Measurements from ENCODE around the gene CKB. TPM values are rescaled to one million over a fixed set of nuclear protein-coding genes. Genes with fewer than 3 reads are reported as not detected.

CKB gene
- total and polyA plus RNA-seq, 5 experiments from 2014 or later, result 0.69 to 1.8 TPM; not detected in 3

DNA sequence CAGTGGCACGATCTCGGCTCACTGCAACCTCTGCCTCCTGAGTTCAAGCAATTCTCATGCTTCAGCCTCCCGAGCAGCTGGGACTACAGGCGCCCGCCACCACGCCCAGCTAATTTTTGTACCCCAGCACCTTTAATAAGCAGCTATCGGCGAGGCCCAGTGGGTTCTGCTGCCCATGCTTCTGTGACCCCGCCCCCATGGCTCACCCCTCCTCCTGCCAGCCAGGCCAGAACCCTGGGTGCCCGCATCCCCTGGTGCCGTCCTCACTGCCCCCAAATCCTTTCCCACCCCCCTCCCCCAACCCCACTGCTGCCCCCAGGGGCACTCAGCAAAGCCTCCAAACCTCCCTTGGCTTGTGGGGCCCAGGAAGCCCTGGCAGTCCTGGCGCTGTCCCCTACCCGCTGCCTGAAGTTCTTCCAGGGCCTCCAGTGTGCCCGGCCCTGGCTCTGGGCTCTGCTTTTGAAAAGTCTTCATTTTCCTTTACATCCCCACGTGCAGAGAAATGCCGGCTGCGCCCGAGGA lies 25.4 kb upstream of the CKB start:
- Mint-ChIP-seq H3K36me3 (peaks cover 0 to 4% (median 0%) of the 10 kb centered on the region in 3 donors), H3K27ac (no peak overlapping the region), H3K4me1 (peaks cover 0 to 14% (median 6%) of the 10 kb centered on the region in 4 donors), H3K27me3 (peaks cover 0 to 3% (median 0%) of the 10 kb centered on the region in 5 donors), H3K4me3 (no peak overlapping the region), H3K9me3 (no peaks in the 10 kb centered on the region)
- DNase-seq (no peak), ATAC-seq (no peak)
- POLR2A ChIA-PET, result interaction anchor here (1.0 to 2.1 kb wide), 2 partner anchors 14 to 20 kb away, joined by 4 to 8 read pairs; partner anchors contain the start of genes BAG5 and COA8

DNA sequence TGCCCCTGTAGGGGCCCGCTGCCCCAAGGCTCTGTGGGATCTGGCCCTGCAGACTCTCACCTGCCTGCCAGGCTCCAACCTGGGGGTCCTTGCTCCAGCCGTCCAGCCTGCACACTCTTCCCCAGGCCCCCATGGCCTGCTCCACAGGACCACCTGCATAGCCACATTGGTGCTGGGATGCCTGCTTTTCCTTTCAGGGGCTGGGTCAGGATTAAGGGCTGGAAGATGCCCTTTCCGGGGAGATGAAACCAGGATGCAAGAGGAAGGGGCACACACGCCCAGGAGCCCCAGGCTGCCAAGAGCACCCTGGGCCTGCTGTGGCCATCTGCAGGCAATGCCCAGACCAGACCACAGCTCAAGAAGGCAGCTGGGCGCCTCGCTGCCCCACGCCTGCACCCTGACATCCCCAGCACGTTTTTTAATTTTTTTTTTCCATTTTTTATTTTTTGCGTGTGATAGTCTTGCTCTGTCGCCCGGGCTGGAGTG lies 24.9 kb upstream of the CKB start:
- no peaks in the 10 kb centered on the region for H3K9me3 Mint-ChIP-seq
- DNase-seq (no peak), ATAC-seq (no peak)
- H3K36me3 Mint-ChIP-seq, result peaks cover 0 to 3% (median 0%) of the 10 kb centered on the region in 3 donors
- H3K27me3 Mint-ChIP-seq, result peaks cover 0 to 3% (median 0%) of the 10 kb centered on the region in 5 donors
- peaks cover 0 to 8% (median 6%) of the 10 kb centered on the region in 4 donors for H3K4me1 Mint-ChIP-seq
- no peak overlapping the region for H3K27ac Mint-ChIP-seq
- POLR2A ChIA-PET, result interaction anchor here (1.0 to 2.1 kb wide), 2 partner anchors 15 to 19 kb away, joined by 4 to 8 read pairs; partner anchors contain the start of genes BAG5 and COA8
- no peak overlapping the region for H3K4me3 Mint-ChIP-seq

DNA sequence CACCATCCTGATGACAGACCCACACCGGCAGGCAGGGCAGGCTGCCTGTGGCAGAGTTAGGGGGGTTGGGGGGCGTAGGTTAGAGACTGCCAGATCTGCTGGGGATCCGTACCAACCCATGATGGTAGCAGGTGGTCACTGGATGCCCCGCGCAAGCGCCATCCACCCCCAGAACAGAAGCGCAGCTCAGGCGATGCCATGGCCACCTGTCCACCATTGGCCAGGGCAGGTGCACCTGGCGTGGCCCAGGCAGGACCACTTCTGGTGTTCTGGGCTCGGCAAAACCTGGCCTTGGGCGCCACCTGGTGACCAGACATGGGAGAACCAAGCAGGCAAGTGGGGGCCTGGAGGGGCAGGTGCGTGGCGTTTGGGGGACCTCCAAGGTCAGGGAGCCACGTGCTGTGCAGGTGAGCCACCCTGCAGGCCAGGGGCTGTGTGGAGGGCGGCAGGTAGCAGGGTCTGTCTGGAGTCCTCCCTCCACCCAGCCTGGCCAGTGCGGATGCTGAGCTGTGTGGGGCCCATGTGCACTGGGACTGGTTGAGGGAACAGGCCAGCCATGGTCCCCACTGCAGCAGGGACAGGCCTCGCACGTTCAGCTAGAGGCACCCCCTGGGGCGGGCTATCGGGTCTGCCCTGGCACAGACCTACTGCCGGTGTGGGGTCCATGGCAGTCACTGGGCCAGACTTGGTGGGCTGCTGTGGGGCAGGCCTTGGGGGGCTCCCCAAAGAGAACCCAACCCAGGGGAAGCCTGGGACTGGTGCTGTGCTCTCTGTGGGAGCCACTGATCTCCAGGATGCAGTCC lies 24.2 kb upstream of the CKB start:
- POLR2A ChIA-PET, result interaction anchor here (1.6 to 2.3 kb wide), 3 partner anchors 15 to 28 kb away, joined by 5 to 9 read pairs (median 8); partner anchors contain the start of genes BAG5, COA8 and TRMT61A
- ATAC-seq, result peak; percentile 88 to 93

DNA sequence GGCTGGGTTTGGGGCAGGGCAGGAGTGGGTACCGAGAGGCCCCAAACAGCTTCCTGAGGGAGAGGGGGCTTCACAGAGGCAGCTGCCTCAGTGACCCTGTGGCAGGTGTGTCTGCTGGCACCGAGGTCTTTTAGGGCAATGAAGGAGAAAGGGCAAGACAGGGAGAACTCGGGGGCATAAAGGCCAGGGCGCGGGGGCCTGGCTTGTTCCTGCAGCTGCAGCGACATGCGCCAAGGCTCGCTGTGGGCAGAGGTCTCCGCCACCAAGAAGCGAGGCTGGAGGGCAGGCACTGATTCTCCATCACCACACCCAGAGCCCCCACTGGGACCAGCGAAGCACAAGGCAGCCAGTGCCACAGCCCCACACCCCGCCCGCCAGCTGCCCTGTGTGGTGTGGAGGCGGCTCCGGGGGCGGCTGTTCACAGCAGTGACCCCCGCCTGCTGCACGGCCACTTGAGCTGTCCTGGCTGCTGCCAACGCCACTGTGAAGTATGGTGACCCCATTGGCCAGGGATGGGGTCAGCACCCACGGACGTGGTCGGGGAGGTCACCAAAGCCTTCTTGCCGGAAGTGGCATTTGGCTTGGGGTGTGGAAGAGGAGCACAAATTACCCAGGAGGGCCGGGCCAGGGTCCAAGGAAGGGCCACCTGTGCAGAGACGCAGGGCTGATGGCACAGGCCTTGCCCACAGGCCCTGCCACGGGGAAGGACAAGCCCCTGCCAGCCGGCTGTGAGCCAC lies 23.5 kb upstream of the CKB start:
- H3K4me3 Mint-ChIP-seq, result no peak overlapping the region
- ATAC-seq, result no peak
- H3K4me1 Mint-ChIP-seq, result peaks cover 0 to 2% (median 1%) of the 10 kb centered on the region in 4 donors
- peak overlapping the region in 2 of 10 donors; percentile 46 to 72 for H3K27ac Mint-ChIP-seq
- no peaks in the 10 kb centered on the region for H3K36me3 Mint-ChIP-seq
- POLR2A ChIA-PET, result interaction anchor here (1.6 to 2.3 kb wide), 4 partner anchors 13 to 27 kb away, joined by 4 to 9 read pairs (median 6); partner anchors contain the start of genes BAG5, COA8 and TRMT61A
- peaks cover 0 to 3% (median 0%) of the 10 kb centered on the region in 5 donors for H3K27me3 Mint-ChIP-seq
- DNase-seq, result no peak
- no peaks in the 10 kb centered on the region for H3K9me3 Mint-ChIP-seq

More for the DNA sequence above, 24.2 kb upstream of the CKB start:
- peaks cover 0 to 3% (median 0%) of the 10 kb centered on the region in 5 donors for H3K27me3 Mint-ChIP-seq
- H3K9me3 Mint-ChIP-seq, result no peaks in the 10 kb centered on the region
- no peak overlapping the region for H3K27ac Mint-ChIP-seq
- H3K4me3 Mint-ChIP-seq, result no peak overlapping the region
- H3K36me3 Mint-ChIP-seq, result peaks cover 0 to 2% (median 0%) of the 10 kb centered on the region in 3 donors
- peaks cover 0 to 6% (median 5%) of the 10 kb centered on the region in 4 donors for H3K4me1 Mint-ChIP-seq
- DNase-seq, result peak; percentile 67 to 88 (median 76)

DNA sequence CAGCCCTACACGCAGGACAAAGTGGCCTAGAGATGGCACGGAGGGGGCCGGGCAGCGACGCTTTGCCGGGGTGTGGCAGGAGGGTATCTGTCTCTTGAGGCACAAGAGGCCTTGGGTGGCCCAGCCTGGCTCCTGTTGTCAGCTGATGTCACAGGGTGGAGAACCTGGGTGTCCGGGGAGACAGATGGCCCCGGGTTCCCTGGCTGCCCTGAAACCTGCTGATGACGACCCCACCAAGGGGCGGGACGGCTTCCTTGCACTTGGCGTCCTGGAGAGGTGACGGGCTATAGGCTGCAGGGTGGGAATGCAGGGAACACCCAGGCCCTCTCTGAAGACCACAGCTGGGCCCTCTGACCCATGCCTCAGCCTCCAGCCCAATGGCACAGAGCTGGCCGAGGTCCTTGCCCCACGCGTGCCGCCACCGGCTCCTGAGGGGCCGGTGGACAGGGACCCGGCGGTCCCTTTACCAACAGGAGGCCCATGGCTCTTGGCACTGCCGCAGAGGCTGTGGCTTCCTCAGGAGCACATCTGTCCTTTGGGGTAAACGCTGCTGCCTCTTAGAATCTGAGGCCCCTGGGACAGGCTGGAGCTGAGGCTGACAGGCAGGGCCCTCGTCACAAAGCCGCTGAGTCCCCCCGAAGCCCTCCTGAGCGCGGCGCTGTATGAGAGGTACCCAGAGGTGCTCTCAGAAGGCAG lies 22.7 kb upstream of the CKB start:
- peaks cover 0 to 2% (median 1%) of the 10 kb centered on the region in 4 donors for H3K4me1 Mint-ChIP-seq
- DNase-seq (no peak), ATAC-seq (no peak)
- POLR2A ChIA-PET, result interaction anchor here (0.7 to 2.3 kb wide), 4 partner anchors 12 to 787 kb away, joined by 3 to 9 read pairs (median 4); partner anchors contain the start of gene TRMT61A
- H3K9me3 Mint-ChIP-seq, result no peaks in the 10 kb centered on the region
- peaks cover 0 to 3% (median 0%) of the 10 kb centered on the region in 5 donors for H3K27me3 Mint-ChIP-seq
- peak overlapping the region in 1 of 10 donors; percentile 72 for H3K27ac Mint-ChIP-seq
- no peak overlapping the region for H3K4me3 Mint-ChIP-seq
- no peaks in the 10 kb centered on the region for H3K36me3 Mint-ChIP-seq

DNA sequence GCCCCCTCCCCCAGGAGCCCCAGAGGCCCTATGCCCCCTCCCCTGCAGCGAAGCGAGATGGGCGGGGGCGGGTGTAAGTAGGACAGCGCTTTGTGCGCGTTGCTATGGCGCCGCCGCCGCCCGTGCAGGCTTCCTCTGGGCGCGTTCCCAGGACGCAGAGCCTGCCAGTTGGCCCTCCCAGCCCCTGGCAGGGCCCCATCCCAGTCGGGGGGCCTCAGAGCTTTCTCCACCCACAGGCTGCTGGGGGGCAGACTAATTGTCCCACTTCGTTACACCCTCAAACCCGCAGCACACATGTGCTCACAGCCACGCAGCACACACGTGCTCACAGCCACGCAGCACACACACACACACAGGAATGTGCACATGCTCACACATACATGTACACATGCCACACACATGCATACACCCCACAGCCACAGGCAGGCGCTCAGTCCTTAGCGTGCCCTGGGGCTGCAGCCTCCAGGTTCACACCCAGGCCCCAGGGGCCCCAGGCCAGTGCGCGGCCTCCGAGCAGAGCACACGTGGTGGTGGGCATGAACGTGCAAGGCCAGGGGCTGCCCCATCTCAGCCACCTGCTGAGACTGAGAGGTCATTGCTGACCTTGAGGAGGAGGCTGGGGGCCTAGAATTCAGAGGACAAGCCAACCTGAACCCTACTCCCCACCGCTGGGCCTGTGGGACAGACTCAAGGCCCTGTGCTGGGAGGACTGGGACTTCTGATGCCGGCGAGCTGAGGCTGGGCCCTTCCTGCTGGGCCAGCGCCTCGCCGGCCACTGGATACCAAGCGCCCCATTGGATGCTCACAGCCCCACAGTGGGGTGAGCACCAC lies 22.0 kb upstream of the CKB start:
- Mint-ChIP-seq H3K4me1 (peaks cover 0 to 2% (median 1%) of the 10 kb centered on the region in 4 donors), H3K9me3 (no peaks in the 10 kb centered on the region), H3K4me3 (no peak overlapping the region), H3K27me3 (peaks cover 0 to 3% (median 0%) of the 10 kb centered on the region in 5 donors), H3K27ac (peak overlapping the region in 1 of 10 donors; percentile 27), H3K36me3 (no peaks in the 10 kb centered on the region)
- POLR2A ChIA-PET, result interaction anchor here (0.6 to 2.3 kb wide), 4 partner anchors 11 to 786 kb away, joined by 3 to 9 read pairs (median 4); partner anchors contain the start of gene TRMT61A
- DNase-seq (no peak), ATAC-seq (no peak)

DNA sequence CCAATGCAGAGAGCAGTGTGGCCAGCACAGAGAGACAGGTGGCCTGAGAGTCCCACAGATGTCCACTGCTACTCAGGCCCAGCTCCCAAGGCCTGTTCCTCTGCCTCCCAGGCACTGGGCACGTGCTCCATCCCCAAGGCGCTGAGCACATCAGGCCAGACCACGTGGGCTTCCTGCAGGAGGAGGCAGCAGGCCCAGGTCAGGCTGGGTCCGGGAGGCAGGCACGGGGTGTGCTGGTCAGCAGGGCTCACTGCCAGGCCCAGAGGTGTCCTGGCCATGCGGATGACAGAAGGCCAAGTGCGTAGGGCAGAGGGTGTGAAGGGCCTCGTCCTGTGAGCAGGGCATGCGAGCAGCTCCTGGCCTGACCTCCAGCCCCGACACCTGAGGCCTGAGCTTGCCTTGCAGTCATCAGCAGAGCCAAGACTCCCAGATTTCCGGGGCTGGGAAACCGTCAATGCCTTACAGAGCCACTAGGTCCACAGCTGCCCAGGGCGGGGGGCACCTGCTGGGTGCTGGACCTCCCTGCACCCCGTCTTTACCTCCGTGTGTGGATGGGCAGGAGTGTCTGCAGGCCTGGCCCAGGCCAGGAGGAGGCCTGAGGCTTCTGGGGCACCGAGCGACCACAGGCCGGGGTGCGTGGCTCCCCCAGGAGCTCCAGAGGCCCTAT lies 21.2 kb upstream of the CKB start:
- peaks cover 0 to 3% (median 0%) of the 10 kb centered on the region in 5 donors for H3K27me3 Mint-ChIP-seq
- no peak overlapping the region for H3K4me3 Mint-ChIP-seq
- ATAC-seq, result no peak
- H3K36me3 Mint-ChIP-seq, result no peaks in the 10 kb centered on the region
- peak in 1 of 10 donors; percentile 55 for DNase-seq
- no peaks in the 10 kb centered on the region for H3K9me3 Mint-ChIP-seq
- POLR2A ChIA-PET, result interaction anchor here (0.6 to 0.9 kb wide), 2 partner anchors 20 to 98 kb away, joined by 3 read pairs; no protein-coding TSS in a partner anchor
- H3K4me1 Mint-ChIP-seq, result peaks cover 0 to 4% (median 2%) of the 10 kb centered on the region in 4 donors
- no peak overlapping the region for H3K27ac Mint-ChIP-seq

DNA sequence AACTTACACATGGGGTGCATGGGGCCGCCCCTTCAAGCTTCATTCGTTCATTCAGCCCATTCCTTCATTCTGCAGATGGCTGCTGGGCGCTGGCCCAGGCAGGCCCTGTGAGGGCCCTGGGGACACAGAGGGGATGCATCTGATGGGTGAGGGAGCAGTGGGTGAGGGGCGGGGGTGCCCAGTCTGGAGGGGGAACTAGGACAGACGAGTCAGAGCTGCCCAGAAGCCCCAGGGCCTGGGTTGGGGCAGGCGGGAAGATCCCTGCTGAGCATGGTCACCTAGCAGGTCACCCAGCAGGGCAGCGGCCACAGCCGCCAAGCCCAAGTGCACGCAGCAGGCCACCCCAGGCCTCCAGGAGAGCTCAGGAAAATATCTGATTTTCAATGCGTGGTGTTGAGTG lies 20.5 kb upstream of the CKB start:
- POLR2A ChIA-PET, result interaction anchor here (0.9 kb wide), 1 partner anchor 20 kb away, joined by 3 read pairs; no protein-coding TSS in a partner anchor
- no peak overlapping the region for H3K4me3 Mint-ChIP-seq
- no peak overlapping the region for H3K27ac Mint-ChIP-seq
- no peak for ATAC-seq
- H3K9me3 Mint-ChIP-seq, result no peaks in the 10 kb centered on the region
- peaks cover 0 to 3% (median 0%) of the 10 kb centered on the region in 5 donors for H3K27me3 Mint-ChIP-seq
- peak in 1 of 10 donors; percentile 46 for DNase-seq
- H3K36me3 Mint-ChIP-seq, result no peaks in the 10 kb centered on the region
- H3K4me1 Mint-ChIP-seq, result peaks cover 0 to 4% (median 2%) of the 10 kb centered on the region in 4 donors

DNA sequence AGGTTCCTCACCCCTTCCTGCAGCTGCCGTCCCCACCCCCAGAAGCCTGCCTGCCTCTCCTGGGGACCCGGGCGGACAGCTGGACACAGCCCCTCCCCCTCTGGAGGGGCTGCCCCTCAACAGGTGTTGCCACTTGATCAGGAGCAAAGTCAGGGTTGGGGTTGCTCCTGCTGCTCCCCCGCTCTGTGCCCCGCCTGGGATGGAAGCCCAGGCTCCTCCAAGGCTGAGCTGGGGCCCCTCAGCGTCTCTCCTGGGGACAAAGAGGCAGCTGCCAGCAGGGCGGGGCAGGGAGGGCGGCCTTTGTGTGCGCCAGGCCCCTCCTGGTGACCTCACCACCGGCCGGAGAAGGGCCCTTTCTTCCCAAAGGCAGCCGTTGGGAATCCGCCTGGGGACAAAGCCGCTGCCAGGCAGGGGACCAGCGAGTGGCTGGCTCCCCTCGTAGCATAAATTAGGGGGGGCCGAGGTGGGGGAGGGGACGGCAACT lies 20.0 kb upstream of the CKB start:
- no peak overlapping the region for H3K27ac Mint-ChIP-seq
- H3K4me1 Mint-ChIP-seq, result peaks cover 0 to 4% (median 2%) of the 10 kb centered on the region in 4 donors
- no peaks in the 10 kb centered on the region for H3K9me3 Mint-ChIP-seq
- no peak overlapping the region for H3K4me3 Mint-ChIP-seq
- POLR2A ChIA-PET, result no interaction called here
- peaks cover 0 to 3% (median 0%) of the 10 kb centered on the region in 5 donors for H3K27me3 Mint-ChIP-seq
- DNase-seq (peak in 1 of 10 donors; percentile 1), ATAC-seq (no peak)
- no peaks in the 10 kb centered on the region for H3K36me3 Mint-ChIP-seq

DNA sequence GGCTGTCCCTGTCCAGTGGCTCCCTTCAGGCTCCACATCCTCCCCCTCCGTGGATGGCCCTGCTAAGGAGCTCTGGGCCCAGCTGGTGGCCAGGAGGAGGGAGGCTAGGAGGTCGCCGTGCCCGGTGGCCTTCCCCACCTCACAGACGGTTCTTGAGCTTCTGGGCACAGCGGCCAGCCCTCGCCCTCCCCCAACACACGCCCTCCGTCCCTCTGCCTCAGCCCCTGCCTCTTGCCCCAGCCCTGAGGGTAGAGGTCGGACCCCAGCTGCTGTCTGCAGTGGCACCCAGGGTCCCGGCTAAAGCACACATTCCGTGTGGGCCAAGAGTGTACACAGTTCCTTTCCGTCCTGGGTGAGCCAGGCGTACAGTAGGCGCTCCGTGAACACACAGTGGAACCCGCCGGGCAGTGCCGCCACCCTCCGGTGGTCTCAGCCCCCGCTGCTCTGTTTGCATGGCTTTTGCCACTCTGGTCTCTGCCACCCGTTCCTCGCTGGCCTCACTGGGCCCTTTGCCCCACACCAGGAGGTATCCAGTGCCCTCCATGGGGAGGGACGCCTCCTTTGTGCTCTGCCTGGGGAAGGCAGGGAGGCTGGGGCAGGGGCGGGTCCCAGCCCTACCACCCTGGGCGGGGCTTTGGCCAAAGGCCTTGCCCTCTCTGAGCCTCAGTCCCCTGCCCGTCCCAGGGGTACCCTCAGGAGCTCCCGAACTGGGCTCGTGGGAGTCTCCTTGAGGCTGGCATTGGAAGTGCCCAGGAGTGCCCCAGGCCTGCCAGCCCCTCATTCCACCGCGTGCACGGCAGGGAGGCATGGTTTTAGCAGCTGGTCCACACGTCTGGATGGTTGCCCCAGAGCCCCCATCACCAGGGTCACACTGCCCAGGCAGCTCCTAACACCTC lies 19.3 kb upstream of the CKB start:
- peaks cover 0 to 3% (median 0%) of the 10 kb centered on the region in 5 donors for H3K27me3 Mint-ChIP-seq
- no peak overlapping the region for H3K4me3 Mint-ChIP-seq
- H3K4me1 Mint-ChIP-seq, result peaks cover 0 to 4% (median 2%) of the 10 kb centered on the region in 4 donors
- DNase-seq, result peak in 1 of 10 donors; percentile 59
- POLR2A ChIA-PET, result no interaction called here
- H3K9me3 Mint-ChIP-seq, result no peaks in the 10 kb centered on the region
- ATAC-seq, result no peak
- H3K36me3 Mint-ChIP-seq, result no peaks in the 10 kb centered on the region
- no peak overlapping the region for H3K27ac Mint-ChIP-seq

Data from naive thymus-derived CD8-positive, alpha-beta T cell (primary cell).